ENCODE data around the gene DHDDS. TPM values are rescaled to one million over a fixed set of nuclear protein-coding genes. Genes with fewer than 3 reads are reported as not detected.

DHDDS gene
- total and polyA plus RNA-seq, 9 donors, result 13.0 to 46.2 (median 27.3) TPM

- no peak for TF ChIP-seq POLR2A (IDR thresholded peaks at IDR 0.05)
- intact Hi-C loops (cut with DNase I), result no loop called here
- Histone ChIP-seq H3K4me3 (no peak overlapping the region), H3K27ac (no peak overlapping the region), H3K4me1 (ENCODE audit: insufficient read depth) (no peaks in the 10 kb centered on the region), H3K27me3 (no peaks in the 10 kb centered on the region), H3K36me3 (no peaks in the 10 kb centered on the region), H3K9me3 (no peaks in the 10 kb centered on the region)
- 72 to 91% (median 82%) methylated on average over 3 of the region's 3 CpGs for WGBS, 3 donors
- no peak for DNase-seq
Measured at GRCh38 chr1:26399034-26399433, 33.1 kb upstream of the DHDDS start.

DNA sequence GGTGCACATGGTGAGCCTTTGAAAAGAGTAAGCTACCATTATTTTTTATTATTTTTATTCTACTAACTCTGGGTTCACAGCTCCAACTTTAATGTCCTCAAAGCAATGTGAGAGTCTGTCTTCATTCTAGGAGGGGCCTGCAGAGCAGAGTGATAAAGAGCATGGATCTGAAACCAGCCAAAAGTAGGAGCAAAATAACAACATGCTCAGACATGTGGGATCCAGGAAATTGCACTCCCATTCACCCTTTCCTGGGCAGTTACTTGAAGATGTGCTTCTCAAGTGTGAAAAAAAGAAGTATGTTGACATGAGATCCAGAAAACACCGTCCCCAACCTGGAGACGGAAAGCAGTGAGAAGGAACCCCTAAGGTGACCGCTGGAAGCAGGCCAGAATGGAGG lies 30.2 kb upstream of the DHDDS start:
- Histone ChIP-seq H3K4me3 (no peak overlapping the region), H3K27ac (no peak overlapping the region), H3K36me3 (no peaks in the 10 kb centered on the region), H3K9me3 (no peaks in the 10 kb centered on the region), H3K4me1 (ENCODE audit: insufficient read depth) (no peaks in the 10 kb centered on the region), H3K27me3 (no peaks in the 10 kb centered on the region)
- TF ChIP-seq EP300 (IDR thresholded peaks at IDR 0.05) (no peak), POLR2A (IDR thresholded peaks at IDR 0.05) (no peak), CTCF (IDR thresholded peaks at IDR 0.05) (no peak)
- no peak for DNase-seq
- intact Hi-C loops (cut with DNase I), result no loop called here
- WGBS, 3 donors, result 62 to 75% (median 68%) methylated on average over 3 of the region's 3 CpGs

GRCh38 chr1:26403656-26404055 lies 28.5 kb upstream of the DHDDS start:
- Histone ChIP-seq H3K27me3 (no peaks in the 10 kb centered on the region), H3K27ac (no peak overlapping the region), H3K4me3 (no peak overlapping the region), H3K4me1 (ENCODE audit: insufficient read depth) (no peaks in the 10 kb centered on the region), H3K9me3 (no peaks in the 10 kb centered on the region), H3K36me3 (no peaks in the 10 kb centered on the region)
- 5 to 15% (median 10%) methylated on average over 4 of the region's 4 CpGs for WGBS, 3 donors
- intact Hi-C loops (cut with DNase I), result no loop called here
- TF ChIP-seq POLR2A (IDR thresholded peaks at IDR 0.05), result no peak
- TF ChIP-seq EP300 (IDR thresholded peaks at IDR 0.05), result no peak
- no peak for TF ChIP-seq CTCF (IDR thresholded peaks at IDR 0.05)
- DNase-seq, result no peak

DNA sequence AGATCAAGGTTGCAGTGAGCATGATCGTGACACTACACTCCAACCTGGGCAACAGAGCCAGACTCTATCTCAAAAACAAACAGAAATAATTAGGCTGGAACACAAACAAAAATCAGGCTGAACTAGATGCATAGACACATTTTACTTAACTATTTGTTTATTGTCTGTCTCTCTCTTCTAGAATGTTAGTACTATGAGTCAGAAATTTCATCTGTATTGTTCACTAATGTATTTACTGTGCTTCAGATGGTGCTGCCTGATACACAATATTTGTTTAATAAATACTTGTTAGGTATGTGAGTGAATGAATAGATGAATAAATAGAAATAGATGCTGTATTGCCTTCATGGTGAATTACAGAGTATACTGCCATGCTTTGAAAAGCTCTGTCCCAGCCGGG lies 27.5 kb upstream of the DHDDS start:
- intact Hi-C loops (cut with DNase I), result no loop called here
- Histone ChIP-seq H3K27me3 (no peaks in the 10 kb centered on the region), H3K27ac (no peak overlapping the region), H3K36me3 (no peaks in the 10 kb centered on the region), H3K9me3 (no peaks in the 10 kb centered on the region), H3K4me3 (no peak overlapping the region), H3K4me1 (ENCODE audit: insufficient read depth) (no peaks in the 10 kb centered on the region)
- 58 to 80% (median 67%) methylated on average over 2 of the region's 2 CpGs for WGBS, 3 donors
- TF ChIP-seq CTCF (IDR thresholded peaks at IDR 0.05) (no peak), EP300 (IDR thresholded peaks at IDR 0.05) (no peak), POLR2A (IDR thresholded peaks at IDR 0.05) (no peak)
- DNase-seq, result no peak

DNA sequence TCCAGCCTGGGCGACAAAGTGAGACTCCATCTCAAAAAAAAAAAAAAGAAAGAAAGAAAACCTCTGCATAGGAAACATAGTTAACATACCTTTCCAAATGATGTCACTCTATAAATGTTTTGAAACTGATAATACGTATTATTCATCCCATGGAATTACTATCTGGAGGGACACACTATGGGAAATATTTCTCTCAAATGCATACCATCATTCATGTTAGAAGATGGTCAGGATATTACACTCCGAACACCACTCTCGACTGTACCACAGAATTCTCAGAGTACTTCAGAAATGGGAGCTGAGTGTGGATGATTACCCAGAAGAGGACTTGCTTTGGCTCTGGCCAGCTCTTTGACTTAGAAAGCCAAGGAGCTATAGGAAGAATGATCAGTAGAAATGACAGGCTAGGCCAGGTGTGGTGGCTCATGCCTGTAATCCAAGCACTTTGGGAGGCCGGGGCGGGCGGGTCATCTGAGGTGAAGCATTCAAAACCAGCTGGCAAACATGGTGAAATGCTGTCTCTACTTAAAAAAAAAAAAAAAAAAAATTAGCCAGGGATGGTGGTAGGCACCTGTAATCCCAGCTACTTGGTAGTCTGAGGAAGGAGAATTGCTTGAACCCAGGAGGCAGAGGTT lies 26.7 kb upstream of the DHDDS start:
- no peak for DNase-seq
- WGBS, 3 donors, result 45 to 72% (median 47%) methylated on average over 7 of the region's 7 CpGs
- Histone ChIP-seq H3K4me1 (ENCODE audit: insufficient read depth) (no peaks in the 10 kb centered on the region), H3K9me3 (no peaks in the 10 kb centered on the region), H3K27me3 (no peaks in the 10 kb centered on the region), H3K4me3 (no peak overlapping the region), H3K27ac (no peak overlapping the region), H3K36me3 (no peaks in the 10 kb centered on the region)
- intact Hi-C loops (cut with DNase I), result no loop called here
- TF ChIP-seq CTCF (IDR thresholded peaks at IDR 0.05) (no peak), POLR2A (IDR thresholded peaks at IDR 0.05) (no peak), EP300 (IDR thresholded peaks at IDR 0.05) (no peak)
